Stomach (tissue), 9 donors: ENCODE results near the gene SNX17. TPM values are rescaled to one million over a fixed set of nuclear protein-coding genes. Genes with fewer than 3 reads are reported as not detected.
A peak's percentile ranks its signal among the peaks of the same experiment; 100 is the strongest.

Source experiments
- DNase-seq, 2 donors: peaks; one replicate each; pipeline versions ENCODE4 v3.0.0 to v3.0.0-alpha.2; 2013 to 2019
- H3K27ac ChIP-seq, 5 donors: fragments of 200-600 bp in 4 of 5; sonication (generic) in 4 of 5; one replicate each; pipeline ENCODE4 v1.5.1; 2013 to 2019; ENCODE audit warnings: mild to moderate bottlenecking in 1 of 5, moderate library complexity in 1 of 5
- H3K27me3 ChIP-seq, 3 donors: fragments of 200-600 bp; sonication (generic); one replicate each; pipeline ENCODE4 v1.5.1; 2017 to 2019; ENCODE audit warnings: mixed run types in 1 of 3
- H3K36me3 ChIP-seq, 4 donors: fragments of 200-600 bp; sonication (generic); 1 replicate in 3 of 4; 2 replicates in 1 of 4; pipeline ENCODE4 v1.5.1; 2016 to 2019
- H3K4me1 ChIP-seq, 4 donors: fragments of 200-600 bp; sonication (generic); one replicate each; pipeline ENCODE4 v1.5.1; 2016 to 2019
- H3K4me3 ChIP-seq, 4 donors: fragments of 200-600 bp; sonication (generic) in 3 of 4; one replicate each; pipeline ENCODE4 v1.5.1; 2016 to 2019; ENCODE audit warnings: mild to moderate bottlenecking in 1 of 4
- H3K9me3 ChIP-seq, 4 donors: fragments of 200-600 bp; sonication (generic); one replicate each; pipeline ENCODE4 v1.5.1; 2016 to 2019
- CTCF ChIP-seq, 7 experiments: fragments of 450-650 bp in 4 of 7; fragments of 200-600 bp in 3 of 7; sonication (generic) in 3 of 7; IDR thresholded peaks; one replicate each; pipeline ENCODE4 v1.5.1; 2016 to 2019; ENCODE audit warnings: antibody characterized with exemption in 7 of 7, control low read depth in 2 of 7, mild to moderate bottlenecking in 1 of 7
- EP300 ChIP-seq: sonication (generic); formaldehyde crosslinking; IDR thresholded peaks from one replicate; pipeline ENCODE4 v1.6.1; 2017; ENCODE audit warnings: antibody characterized with exemption
- POLR2A ChIP-seq, 4 donors: fragments of 450-650 bp; IDR thresholded peaks; one replicate each; pipeline ENCODE4 v1.6.1; 2016; ENCODE audit warnings: antibody characterized with exemption in 4 of 4, control low read depth in 2 of 4, mild to moderate bottlenecking in 1 of 4, moderate library complexity in 1 of 4
- POLR2AphosphoS5 ChIP-seq, 3 donors: sonication (generic); formaldehyde crosslinking; IDR thresholded peaks; one replicate each; pipeline ENCODE4 v1.6.1; 2016; ENCODE audit warnings: antibody characterized with exemption in 3 of 3
- WGBS, 5 donors: extraction: QIAGEN DNeasy Blood & Tissue Kit in 3 of 5; methylation state at CpG; one replicate each; pipeline versions ENCODE4 v1.1.5 to v1.1.7; 2013 to 2018; 5-methylcytosine and 5-hydroxymethylcytosine counted together
- intact Hi-C: fragments of 100-400 bp; cut with DNase I; formaldehyde crosslinking; loops from one replicate; pipeline ENCODE4 v1.15.1; 2023; ENCODE audit warnings: low total_unique reads
- polyA plus RNA-seq, 3 donors: library from polyadenylated mRNA; stranded (reverse); fragments of 200-250 nt; gene quantifications; one replicate each; pipeline ENCODE4 v1.2.3, GENCODE V29; 2013
- total RNA-seq, 5 donors: library from RNA; depleted of rRNA; stranded (reverse); fragments of >200 nt; gene quantifications; one replicate each; pipeline versions ENCODE4 v1.1.0 to v1.2.3, GENCODE V29; 2014 to 2016
- donor health status: healthy with polysubstance abuse.
- donor health status: Bipolar disorder and iron deficiency.
- donor health status: healthy.

The SNX17 gene
- total and polyA plus RNA-seq, 8 donors: 28.6 to 70.4 (median 68.0) TPM

- H3K4me3 ChIP-seq: peak overlapping the region; percentile 91 to 97 (median 94)
- WGBS, 5 donors: 0 to 1% (median 1%) methylated on average over 38 to 46 of the region's 46 CpGs
- no peak for TF ChIP-seq CTCF (IDR thresholded peaks at IDR 0.05)
- peak in 1 of 3 donors; percentile 3 for TF ChIP-seq POLR2AphosphoS5 (IDR thresholded peaks at IDR 0.05)
- intact Hi-C loops: no loop called here
- H3K27me3 ChIP-seq: no peaks in the 10 kb centered on the region
- peaks cover 49 to 68% (median 66%) of the 10 kb centered on the region in 4 donors for H3K36me3 ChIP-seq
- peaks cover 24 to 46% (median 38%) of the 10 kb centered on the region in 4 donors for H3K4me1 ChIP-seq
- peak overlapping the region; percentile 53 to 96 (median 94) for H3K27ac ChIP-seq
- no peaks in the 10 kb centered on the region for H3K9me3 ChIP-seq
- DNase-seq: peak in 1 of 2 donors; percentile 65
These were observed 602 bp downstream of the SNX17 start for GRCh38 chr2:27370816-27371620.

- Histone ChIP-seq H3K27ac (peak overlapping the region in 1 of 5 donors; percentile 95), H3K4me3 (no peak overlapping the region), H3K9me3 (no peaks in the 10 kb centered on the region), H3K36me3 (peaks cover 50 to 68% (median 66%) of the 10 kb centered on the region in 4 donors), H3K27me3 (no peaks in the 10 kb centered on the region), H3K4me1 (peaks cover 24 to 56% (median 50%) of the 10 kb centered on the region in 4 donors)
- intact Hi-C loops: no loop called here
- DNase-seq: no peak
- no peak for TF ChIP-seq POLR2A (IDR thresholded peaks at IDR 0.05)
- TF ChIP-seq EP300: no peak
- TF ChIP-seq POLR2AphosphoS5 (IDR thresholded peaks at IDR 0.05): no peak
- TF ChIP-seq CTCF (IDR thresholded peaks at IDR 0.05): no peak
- WGBS, 5 donors: 78 to 88% (median 86%) methylated on average over 6 of the region's 6 CpGs
These were observed 2.5 kb downstream of the SNX17 start for GRCh38 chr2:27372937-27373336.

- peaks cover 27 to 56% (median 53%) of the 10 kb centered on the region in 4 donors for H3K4me1 ChIP-seq
- H3K9me3 ChIP-seq: no peaks in the 10 kb centered on the region
- no peak for DNase-seq
- no peaks in the 10 kb centered on the region for H3K27me3 ChIP-seq
- H3K27ac ChIP-seq: no peak overlapping the region
- H3K36me3 ChIP-seq: peaks cover 53 to 68% (median 66%) of the 10 kb centered on the region in 4 donors
- no peak overlapping the region for H3K4me3 ChIP-seq
- intact Hi-C loops: no loop called here
- 88 to 94% (median 90%) methylated on average over 5 of the region's 5 CpGs for WGBS, 5 donors
- no peak for TF ChIP-seq POLR2AphosphoS5 (IDR thresholded peaks at IDR 0.05)
- no peak for TF ChIP-seq CTCF (IDR thresholded peaks at IDR 0.05)
- no peak for TF ChIP-seq POLR2A (IDR thresholded peaks at IDR 0.05)
- TF ChIP-seq EP300: no peak
These were observed 3.2 kb downstream of the SNX17 start for GRCh38 chr2:27373567-27373966.

GRCh38 chr2:27375513-27376099, 5.2 kb downstream of the SNX17 start:
- Histone ChIP-seq H3K27me3 (no peaks in the 10 kb centered on the region), H3K9me3 (no peaks in the 10 kb centered on the region), H3K27ac (no peak overlapping the region), H3K4me3 (no peak overlapping the region), H3K36me3 (peaks cover 53 to 67% (median 64%) of the 10 kb centered on the region in 4 donors), H3K4me1 (peaks cover 32 to 61% (median 57%) of the 10 kb centered on the region in 4 donors)
- intact Hi-C loops: no loop called here
- TF ChIP-seq POLR2AphosphoS5 (IDR thresholded peaks at IDR 0.05) (no peak), CTCF (IDR thresholded peaks at IDR 0.05) (no peak), EP300 (no peak), POLR2A (IDR thresholded peaks at IDR 0.05) (no peak)
- no peak for DNase-seq
- 81 to 94% (median 91%) methylated on average over 14 to 20 of the region's 20 CpGs for WGBS, 5 donors
